ENCODE measurements around the gene ATP2B2.
"Not testable (repeated sequence)": the region's sequence is repeated elsewhere in the genome, so short reads cannot be mapped to it uniquely, and the experiment has no call there.

The ATP2B2 gene

GRCh38 chr3:10299679-10300078 is 205.7 kb downstream of the ATP2B2 start:
- DNase-seq (ENCODE audit: low spot score) = peak; percentile 23

GRCh38 chr3:10299175-10299574 is 206.2 kb downstream of the ATP2B2 start:
- no peak for DNase-seq (ENCODE audit: low spot score)

DNA sequence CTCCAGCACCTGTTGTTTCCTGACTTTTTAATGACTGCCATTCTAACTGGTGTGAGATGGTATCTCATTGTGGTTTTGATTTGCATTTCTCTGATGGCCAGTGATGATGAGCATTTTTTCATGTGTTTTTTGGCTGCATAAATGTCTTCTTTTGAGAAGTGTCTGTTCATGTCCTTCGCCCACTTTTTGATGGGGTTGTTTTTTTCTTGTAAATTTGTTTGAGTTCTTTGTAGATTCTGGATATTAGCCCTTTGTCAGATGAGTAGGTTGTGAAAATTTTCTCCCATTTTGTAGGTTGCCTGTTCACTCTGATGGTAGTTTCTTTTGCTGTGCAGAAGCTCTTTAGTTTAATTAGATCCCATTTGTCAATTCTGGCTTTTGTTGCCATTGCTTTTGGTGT is 207.3 kb downstream of the ATP2B2 start:
- not testable (repeated sequence) for DNase-seq (ENCODE audit: low spot score)

DNA sequence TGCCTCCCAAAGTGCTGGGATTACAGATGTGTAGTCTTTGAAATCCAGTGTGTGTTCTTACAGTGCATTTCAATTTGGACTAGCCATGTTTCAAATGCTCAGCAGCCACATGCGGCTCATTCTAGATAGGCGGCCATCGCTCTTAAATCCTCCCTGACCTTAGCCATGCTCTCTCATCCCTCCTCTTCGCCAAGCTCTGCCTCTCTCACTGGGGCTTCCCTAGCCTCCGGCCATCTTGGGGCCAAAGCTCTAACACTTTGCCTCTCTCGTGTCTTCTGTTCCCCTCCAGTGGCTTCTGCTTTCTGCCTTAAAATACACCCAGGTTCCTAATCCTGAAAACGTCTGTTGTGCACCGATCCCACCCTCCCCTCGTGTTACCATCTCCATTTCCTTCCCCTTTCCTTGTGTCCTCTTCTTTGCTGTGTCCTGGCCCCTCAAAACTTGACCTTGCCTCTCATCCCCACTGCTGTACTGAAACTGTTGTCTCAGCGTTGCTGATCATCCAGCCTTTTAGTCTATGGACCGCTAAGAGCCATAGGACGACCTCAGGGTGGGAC is 211.3 kb downstream of the ATP2B2 start:
- no peak for DNase-seq (ENCODE audit: low spot score)

GRCh38 chr3:10292505-10293419 is 212.6 kb downstream of the ATP2B2 start, which contains the start of gene GHRL:
Gene GHRL (minus strand): TSS chr3:10292947. CDS start chr3:10290180, 2,767 bp downstream.
- no peak for DNase-seq (ENCODE audit: low spot score)

DNA sequence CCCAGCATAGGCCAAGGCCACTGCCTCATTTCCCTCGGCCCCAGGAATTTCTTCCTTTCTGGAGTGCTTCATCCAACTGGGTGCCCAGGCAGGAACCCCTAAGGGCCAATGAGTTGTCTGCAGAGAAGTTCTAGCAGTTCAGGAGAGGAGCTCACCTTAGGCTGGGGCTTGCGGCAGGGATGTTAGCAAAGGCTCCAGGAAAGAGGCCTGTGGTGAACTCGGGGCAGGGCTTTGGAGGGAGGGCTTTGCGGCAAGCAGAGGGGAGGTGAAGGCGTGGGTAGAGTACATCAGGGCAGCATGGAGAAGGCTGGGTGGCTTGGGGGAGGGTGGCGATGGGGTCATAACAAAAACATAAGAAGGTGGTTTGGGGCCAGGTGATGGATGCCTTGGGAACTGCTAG is 213.7 kb downstream of the ATP2B2 start:
- no peak for DNase-seq (ENCODE audit: low spot score)

- no peak for DNase-seq (ENCODE audit: low spot score)
Measured at GRCh38 chr3:10290481-10291176, 214.8 kb downstream of the ATP2B2 start.

- no peak for DNase-seq (ENCODE audit: low spot score)
Measured at GRCh38 chr3:10289787-10290355, 215.5 kb downstream of the ATP2B2 start.

DNA sequence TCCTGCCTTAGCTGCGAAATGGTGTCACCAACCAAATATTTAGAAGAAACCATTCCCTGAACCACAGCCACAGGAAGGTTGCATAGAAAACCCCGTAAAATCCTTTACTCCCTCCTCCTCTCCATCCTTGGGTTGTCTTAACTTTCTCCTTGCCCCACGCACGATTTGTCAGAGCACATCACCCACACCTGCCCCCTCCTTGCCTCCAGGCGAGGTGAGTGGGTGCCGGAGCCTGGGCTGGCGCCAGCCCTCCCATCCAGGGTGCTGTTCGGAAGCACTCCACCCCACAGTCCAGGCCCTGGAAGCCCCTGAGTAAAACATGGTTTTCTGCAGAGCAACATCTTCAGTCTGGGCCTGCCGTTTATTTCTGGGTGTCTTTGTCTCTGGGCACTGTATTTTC is 216.3 kb downstream of the ATP2B2 start:
- DNase-seq (ENCODE audit: low spot score) = no peak

- no peak for DNase-seq (ENCODE audit: low spot score)
Measured at GRCh38 chr3:10288575-10288960, 216.8 kb downstream of the ATP2B2 start.

GRCh38 chr3:10287936-10288574 is 217.3 kb downstream of the ATP2B2 start:
- no peak for DNase-seq (ENCODE audit: low spot score)

DNA sequence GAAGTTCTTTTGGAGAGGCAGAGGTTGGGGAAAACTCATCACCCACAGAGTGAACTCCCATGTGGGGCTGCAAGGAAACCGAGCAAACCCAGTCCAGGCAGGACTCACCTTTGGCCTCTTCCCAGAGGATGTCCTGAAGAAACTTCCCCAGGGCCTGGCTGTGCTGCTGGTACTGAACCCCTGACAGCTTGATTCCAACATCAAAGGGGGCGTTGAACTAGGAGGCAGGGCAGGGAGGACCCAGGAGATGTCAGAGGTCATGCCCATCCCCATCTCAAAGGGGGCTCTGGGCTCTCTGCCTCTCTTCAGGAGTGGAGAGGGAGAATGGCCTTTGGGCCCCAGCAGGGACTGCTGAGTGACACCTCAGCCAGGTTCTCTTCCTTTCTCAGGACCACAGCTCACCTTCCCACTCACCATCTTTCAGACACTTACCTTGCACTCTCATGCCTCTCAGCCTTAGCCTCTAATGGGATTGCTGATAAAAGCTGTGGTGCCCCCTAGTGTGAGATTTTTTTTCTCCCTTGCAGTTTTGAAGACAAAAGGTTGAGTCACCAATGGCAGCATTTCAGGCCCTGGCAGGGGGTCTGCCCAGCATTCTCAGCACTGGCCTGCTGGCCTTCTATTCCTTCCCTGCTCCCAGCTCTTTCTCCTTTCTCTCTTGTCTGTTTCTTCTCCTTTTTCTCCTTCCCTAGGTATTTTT is 218.6 kb downstream of the ATP2B2 start:
- no peak for DNase-seq (ENCODE audit: low spot score)

GRCh38 chr3:10286133-10286524 is 219.3 kb downstream of the ATP2B2 start:
- DNase-seq (ENCODE audit: low spot score) = no peak

DNA sequence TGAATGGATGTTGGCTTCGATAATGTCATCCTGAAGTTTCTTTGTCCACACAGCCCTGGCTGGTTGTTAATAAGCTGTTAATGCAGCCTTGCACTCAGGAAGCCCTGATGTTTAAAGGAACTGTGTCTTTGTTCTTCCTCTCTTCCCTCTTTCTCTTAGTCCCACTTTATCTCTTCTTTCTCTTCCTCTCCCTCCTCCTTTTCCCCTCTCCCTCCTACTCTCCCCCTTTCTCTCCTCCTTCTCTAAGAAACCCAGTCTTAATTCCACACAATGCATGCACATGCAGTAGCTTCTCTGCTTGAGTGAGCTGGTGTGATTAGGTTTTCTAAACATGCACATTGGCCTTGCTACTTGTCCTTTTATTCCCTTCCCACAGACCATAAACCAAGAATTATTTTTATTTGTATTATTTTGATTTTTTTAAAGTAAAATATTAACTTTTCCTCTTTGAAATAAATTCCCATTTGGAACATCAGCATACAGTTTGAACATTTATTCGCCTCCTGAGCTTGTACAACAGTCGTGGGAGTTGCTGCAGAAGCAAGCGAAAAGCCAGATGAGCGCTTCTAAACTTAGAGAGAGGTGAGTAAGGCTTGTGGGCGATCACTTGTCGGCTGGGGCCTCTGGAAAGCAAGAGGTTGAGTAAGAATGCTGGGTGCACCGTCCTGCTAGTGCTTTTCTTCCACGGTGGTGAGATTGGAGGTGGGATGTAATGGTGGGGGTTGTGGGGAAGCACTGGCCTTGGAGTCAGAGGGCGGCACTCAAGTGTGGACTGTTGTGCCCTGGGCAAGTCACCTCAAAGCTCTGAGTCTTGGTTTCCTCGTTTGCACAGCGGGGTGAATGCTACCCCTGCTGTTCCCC is 219.9 kb downstream of the ATP2B2 start:
- DNase-seq (ENCODE audit: low spot score) = no peak

DNA sequence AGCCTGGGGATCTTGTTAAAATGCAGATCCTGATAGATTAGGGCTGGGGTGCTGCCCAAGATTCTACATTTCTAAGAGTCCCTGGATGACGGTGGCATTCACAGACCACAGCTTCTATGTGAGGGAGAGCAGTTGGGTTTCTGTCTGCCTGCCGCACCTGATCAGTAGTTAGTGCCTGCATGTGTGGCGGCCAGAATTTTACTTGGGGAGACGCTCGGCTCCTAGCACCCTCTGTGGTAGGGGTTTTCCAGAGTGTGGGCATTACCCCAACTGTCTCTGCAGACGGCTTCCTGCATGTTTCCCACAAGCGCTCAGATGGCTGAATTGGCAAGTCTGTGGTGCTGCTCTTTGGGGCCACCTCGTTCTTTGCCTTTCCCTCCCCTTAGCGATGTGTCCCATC is 220.9 kb downstream of the ATP2B2 start:
- DNase-seq (ENCODE audit: low spot score) = no peak

- peak; percentile 80 for DNase-seq (ENCODE audit: low spot score)
Measured at GRCh38 chr3:10283638-10284037, 221.7 kb downstream of the ATP2B2 start.

GRCh38 chr3:10281951-10282350 is 223.4 kb downstream of the ATP2B2 start:
- DNase-seq (ENCODE audit: low spot score) = peak; percentile 55

GRCh38 chr3:10280571-10280970 is 224.8 kb downstream of the ATP2B2 start:
- DNase-seq (ENCODE audit: low spot score) = no peak

DNA sequence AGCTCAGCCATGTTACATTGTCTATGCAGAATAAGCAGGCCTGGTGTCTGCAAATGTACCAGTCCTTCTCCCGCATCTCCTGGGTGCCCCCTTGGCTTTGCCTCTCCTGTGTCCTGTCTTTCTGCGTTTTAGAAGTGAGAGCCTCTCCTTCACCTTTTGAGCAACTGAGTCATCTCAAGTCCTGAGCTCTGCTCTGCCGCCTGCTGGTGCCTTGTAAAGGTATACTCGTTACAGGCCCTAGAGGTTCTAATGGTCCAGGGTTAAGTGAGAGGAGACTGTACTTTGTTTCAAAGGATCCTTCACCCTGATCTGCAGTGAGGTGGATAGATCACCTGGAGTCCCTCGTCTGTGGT is 225.2 kb downstream of the ATP2B2 start:
- DNase-seq (ENCODE audit: low spot score) = no peak

- DNase-seq (ENCODE audit: low spot score) = no peak
Measured at GRCh38 chr3:10279384-10280176, 225.8 kb downstream of the ATP2B2 start.
